Urothelium cell line (cell line): ENCODE results near the gene ITPR3.

Experiments used
- DNase-seq: peaks from one replicate; pipeline ENCODE4 v3.0.0; 2011; ENCODE audit warnings: low spot score, mixed read lengths
- FAIRE-seq: peaks from 2 replicates; lab custom pipeline; 2011; peaks lifted over from hg19 to GRCh38; lab: Jason Lieb, UNC

Gene ITPR3

GRCh38 chr6:33695451-33695887 is 74.3 kb downstream of the ITPR3 start:
- FAIRE-seq: no peak
- no peak for DNase-seq

GRCh38 chr6:33696076-33696475 is 75.0 kb downstream of the ITPR3 start:
- no peak for FAIRE-seq
- no peak for DNase-seq

- FAIRE-seq (no peak), DNase-seq (no peak)
These were observed 75.7 kb downstream of the ITPR3 start for GRCh38 chr6:33696548-33697518.

- FAIRE-seq (no peak), DNase-seq (no peak)
These were observed 76.7 kb downstream of the ITPR3 start for GRCh38 chr6:33697845-33698244.

- FAIRE-seq: no peak
These were observed 77.4 kb downstream of the ITPR3 start for GRCh38 chr6:33698494-33698893.

DNA sequence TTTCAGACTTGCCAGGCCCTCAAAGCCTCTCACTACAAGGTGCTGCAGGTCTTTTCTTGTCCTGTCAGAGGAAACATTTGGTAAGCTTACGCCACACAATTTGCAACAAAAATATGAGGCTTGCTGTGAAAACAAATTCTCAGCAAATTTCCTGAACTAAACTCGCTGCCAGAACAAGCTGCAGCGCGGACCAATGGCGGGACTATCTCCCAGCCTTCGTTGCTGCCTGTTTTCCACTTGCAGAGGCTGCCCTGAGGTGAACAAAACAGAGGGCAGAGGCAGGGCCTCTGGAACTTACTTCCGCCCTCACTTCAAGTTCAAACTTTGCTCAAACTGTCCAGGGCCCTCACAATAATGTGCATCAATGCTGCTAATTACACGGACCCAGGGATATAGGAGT is 78.0 kb downstream of the ITPR3 start:
- DNase-seq (no peak), FAIRE-seq (no peak)

More at GRCh38 chr6:33698494-33698893, 77.4 kb downstream of the ITPR3 start:
- no peak for DNase-seq

- DNase-seq (no peak), FAIRE-seq (no peak)
These were observed 78.6 kb downstream of the ITPR3 start for GRCh38 chr6:33699739-33700138.

- FAIRE-seq (no peak), DNase-seq (peak; percentile 59)
These were observed 79.4 kb downstream of the ITPR3 start for GRCh38 chr6:33700391-33701050.

DNA sequence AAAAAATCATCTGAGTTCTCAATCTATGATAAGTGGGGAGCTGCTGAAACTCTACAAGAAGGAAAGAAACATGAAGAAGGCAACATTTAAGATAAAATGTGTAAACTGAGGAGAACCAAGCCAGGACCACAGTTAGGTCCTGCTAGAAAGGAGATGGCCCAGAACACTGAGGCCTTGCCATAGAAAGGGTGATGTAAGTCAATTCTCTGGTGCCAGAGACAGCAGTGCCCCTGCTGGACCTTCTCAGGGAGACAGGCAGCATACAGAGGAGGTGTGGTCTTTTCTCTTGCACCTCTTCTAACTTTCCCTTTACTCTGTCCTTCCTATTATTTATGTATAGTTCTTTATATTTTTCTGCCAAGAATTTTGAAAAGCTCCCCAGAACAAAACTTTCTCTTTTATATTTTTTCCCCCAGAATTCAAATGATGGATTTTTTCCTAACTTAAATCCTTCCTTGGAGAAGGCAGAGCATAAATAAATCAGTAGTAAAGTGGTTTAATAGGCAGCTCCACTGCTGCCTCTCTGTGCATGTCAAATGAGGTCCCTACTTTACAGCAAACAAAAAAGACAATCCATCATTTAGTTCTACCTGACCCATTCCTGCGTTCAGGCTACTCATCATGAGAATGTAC is 81.3 kb downstream of the ITPR3 start:
- DNase-seq (peak; percentile 63), FAIRE-seq (no peak)

- FAIRE-seq: no peak
- no peak for DNase-seq
These were observed 83.3 kb downstream of the ITPR3 start for GRCh38 chr6:33704215-33705066.

DNA sequence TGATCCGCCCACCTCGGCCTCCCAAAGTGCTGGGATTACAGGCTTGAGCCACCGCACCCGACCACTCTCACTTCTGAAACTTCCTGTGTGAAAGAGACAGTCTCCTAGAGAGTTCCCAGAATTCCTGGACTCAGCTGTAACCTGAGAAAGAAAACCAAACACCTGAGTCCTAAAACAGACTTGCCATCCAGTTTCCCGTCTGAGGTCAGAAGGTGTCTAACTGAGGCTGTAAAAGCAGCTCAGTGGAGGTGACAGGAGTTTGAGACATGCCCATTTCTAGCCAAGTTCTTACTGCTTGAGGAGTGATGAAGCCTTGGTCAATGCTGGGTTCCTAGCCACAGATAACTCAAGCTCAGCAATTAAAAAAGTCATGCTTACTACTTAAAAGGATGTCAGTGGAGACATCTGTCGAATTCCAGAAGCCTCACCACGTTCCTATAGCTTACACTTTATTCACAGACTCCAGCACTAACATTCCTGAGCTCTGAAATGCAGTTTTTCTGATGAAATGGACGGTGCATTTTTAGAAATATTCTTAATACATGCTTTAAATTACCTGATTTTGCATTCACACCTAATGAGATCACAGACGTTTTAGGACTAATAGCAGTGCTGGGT is 84.3 kb downstream of the ITPR3 start:
- FAIRE-seq (no peak), DNase-seq (no peak)

DNA sequence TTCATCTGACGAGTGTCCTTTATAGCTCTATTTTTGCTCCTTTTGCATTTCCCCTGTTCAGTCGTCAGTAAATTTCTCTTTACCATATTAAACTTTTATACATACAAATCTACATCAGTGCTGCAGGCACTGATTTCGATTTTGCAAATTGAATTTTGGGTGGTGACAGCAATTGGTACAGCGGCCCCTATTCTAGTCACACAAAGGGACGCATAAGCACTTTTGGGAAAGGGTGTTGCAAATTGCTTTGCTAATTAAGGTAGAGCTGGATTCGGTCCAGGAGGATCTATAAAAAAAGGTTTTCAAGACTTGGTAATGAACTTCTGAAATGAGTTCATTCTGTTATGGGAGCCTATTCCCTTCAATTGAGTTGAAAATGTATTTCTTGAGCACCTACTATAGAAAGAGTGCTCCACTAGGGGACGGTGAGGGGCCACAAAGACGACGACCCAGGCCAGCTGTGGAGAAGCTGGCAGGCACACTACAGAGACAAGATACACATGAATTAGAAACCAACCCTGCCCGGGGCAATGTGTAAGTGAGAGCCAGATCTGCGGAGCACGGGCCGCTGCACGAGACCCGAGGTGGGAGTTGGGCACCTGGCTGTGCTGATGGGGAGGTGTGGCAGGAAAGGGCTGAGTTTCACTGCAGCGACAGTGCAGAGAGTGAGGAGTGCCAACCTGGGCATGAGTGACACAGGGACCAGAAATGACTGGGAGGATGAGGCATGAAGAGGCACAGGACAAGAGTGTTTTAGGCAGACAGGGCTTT is 85.0 kb downstream of the ITPR3 start:
- DNase-seq (no peak), FAIRE-seq (no peak)

GRCh38 chr6:33707771-33708170 is 86.6 kb downstream of the ITPR3 start:
- no peak for DNase-seq
- no peak for FAIRE-seq

DNA sequence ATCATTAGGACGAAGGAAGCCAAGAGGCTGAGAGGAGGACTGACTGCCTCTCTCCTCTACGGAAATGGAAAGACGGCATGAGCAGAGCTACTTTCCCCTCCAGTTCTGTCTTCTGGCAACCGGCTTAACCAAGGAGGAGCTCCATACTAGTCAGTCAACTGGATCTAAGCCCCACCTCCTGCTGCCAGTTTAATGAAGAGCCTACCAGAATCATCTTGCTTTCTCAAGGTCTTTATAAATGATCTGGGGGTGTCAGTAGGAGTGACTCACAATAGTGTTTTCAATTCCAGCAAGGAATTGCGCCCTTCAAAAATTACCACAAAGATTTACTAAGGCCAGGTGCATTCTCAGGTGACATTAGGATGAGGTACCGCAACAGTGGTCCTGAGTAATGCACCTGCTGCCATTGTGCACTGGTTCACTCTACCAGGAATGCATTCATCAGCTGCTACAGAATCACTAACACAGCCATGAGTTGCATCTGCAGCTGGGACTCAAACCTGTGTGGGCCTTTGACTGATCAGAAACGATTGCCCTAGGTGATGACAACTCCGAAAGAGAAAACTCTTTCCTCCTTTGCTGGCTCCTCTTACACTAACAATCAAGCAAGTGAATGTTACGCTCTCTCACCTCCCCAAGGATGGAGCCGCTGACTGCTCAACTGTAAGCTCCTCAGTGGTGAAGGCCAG is 87.5 kb downstream of the ITPR3 start:
- no peak for DNase-seq
- no peak for FAIRE-seq

GRCh38 chr6:33709605-33710295 is 88.6 kb downstream of the ITPR3 start:
- no peak for DNase-seq
- no peak for FAIRE-seq

DNA sequence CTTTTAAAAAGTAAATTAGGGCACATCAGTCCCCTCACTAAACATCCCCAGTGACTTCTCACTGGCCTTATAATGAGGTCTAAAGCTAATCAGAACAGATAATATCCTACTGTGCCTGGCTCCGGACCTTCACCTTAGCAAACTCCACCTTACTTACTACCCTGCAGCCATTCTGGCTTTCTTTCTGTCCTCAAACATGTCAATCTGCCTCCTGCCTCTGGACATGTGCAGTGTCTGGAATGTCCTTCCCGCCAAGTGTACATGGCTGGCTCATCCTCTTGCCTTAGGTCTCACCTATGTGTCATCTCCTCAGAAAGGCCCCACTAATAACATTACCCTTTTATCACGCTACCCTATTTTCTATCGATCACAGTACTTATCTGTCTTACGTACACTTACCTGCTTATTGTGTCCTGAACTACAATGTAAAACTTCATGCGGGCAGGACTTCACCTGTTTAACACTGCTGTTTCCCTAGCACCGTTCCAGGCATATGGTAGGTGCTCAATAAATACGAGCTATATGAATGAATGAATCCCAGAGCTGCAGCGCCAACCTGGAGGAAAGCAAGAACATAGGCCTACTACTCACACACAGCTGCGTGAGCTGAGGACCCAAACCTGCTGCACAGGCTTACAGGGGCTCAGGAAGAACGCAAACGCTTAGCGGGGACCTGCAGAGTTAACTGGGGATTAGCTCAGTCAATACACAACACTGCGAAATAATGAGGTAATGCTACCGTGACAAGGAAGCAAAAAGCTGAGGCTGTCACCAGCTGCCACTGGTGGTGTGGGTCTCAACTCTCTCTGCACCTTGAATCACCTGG is 89.4 kb downstream of the ITPR3 start:
- DNase-seq: no peak
- no peak for FAIRE-seq
